PC-9 (cell line): ENCODE results near the gene GRHPR. TPM values are rescaled to one million over a fixed set of nuclear protein-coding genes. Genes with fewer than 3 reads are reported as not detected.

Experiments used
- BruUV-seq: library from RNA; stranded (reverse); fragments of 400-500 nt; replicated peaks from 2 replicates; lab custom pipeline; 2021; lab: Mats Ljungman, UMichigan
- CTCF ChIA-PET: fragments of 300-600 bp; sonication (Branson Sonifier 250); formaldehyde crosslinking; loops from one replicate; lab custom pipeline; 2022; ENCODE audit warnings: antibody characterized with exemption; lab: Charles Lee
- POLR2A ChIA-PET: fragments of 300-600 bp; sonication (Branson Sonifier 250); formaldehyde crosslinking; loops from one replicate; lab custom pipeline; 2022; ENCODE audit warnings: antibody characterized with exemption; ENCODE audit not compliant: unreplicated experiment; lab: Charles Lee
- DNase-seq, 2 experiments: peaks; one replicate each; pipeline versions ENCODE4 v3.0.0 to v3.0.0-alpha.2; 2015 to 2022; ENCODE audit warnings: mixed read lengths in 1 of 2
- H2AFZ ChIP-seq: fragments of 200-600 bp; sonication (generic); 2 replicates; pipeline ENCODE4 v1.8.1; 2017; ENCODE audit warnings: antibody characterized with exemption
- H3F3A ChIP-seq: fragments of 200-600 bp; sonication (generic); 2 replicates; pipeline ENCODE4 v1.8.1; 2017; ENCODE audit warnings: antibody characterized with exemption, mild to moderate bottlenecking, low read depth; ENCODE audit not compliant: insufficient read depth
- H3K27ac ChIP-seq: fragments of 200-600 bp; sonication (generic); 2 replicates; pipeline ENCODE4 v1.6.1; 2016; ENCODE audit warnings: mixed run types
- H3K27me3 ChIP-seq: fragments of 200-600 bp; sonication (generic); 2 replicates; pipeline ENCODE4 v1.6.1; 2016; ENCODE audit warnings: low read depth, mixed run types; ENCODE audit not compliant: insufficient read depth
- H3K36me3 ChIP-seq: fragments of 200-600 bp; sonication (generic); 2 replicates; pipeline ENCODE4 v1.6.1; 2016; ENCODE audit warnings: low read depth, mixed run types
- H3K4me1 ChIP-seq: fragments of 200-600 bp; sonication (generic); replicated peaks from 2 replicates; pipeline ENCODE4 v1.6.1; 2016; ENCODE audit warnings: mixed run types; ENCODE audit not compliant: insufficient read depth
- H3K4me2 ChIP-seq: fragments of 200-600 bp; sonication (generic); 2 replicates; pipeline ENCODE4 v1.6.1; 2017; ENCODE audit warnings: mixed run types
- H3K4me3 ChIP-seq: fragments of 200-600 bp; sonication (generic); 2 replicates; pipeline ENCODE4 v1.6.1; 2016; ENCODE audit warnings: mixed run types
- H3K79me2 ChIP-seq: fragments of 200-600 bp; sonication (generic); 2 replicates; pipeline ENCODE4 v1.6.1; 2017; ENCODE audit warnings: low read depth, mixed run types
- H3K9me2 ChIP-seq: fragments of 200-600 bp; sonication (generic); 2 replicates; pipeline ENCODE4 v1.8.1; 2017; ENCODE audit warnings: mild to moderate bottlenecking; ENCODE audit not compliant: insufficient read depth
- H3K9me3 ChIP-seq: fragments of 200-600 bp; sonication (generic); 2 replicates; pipeline ENCODE4 v1.8.1; 2016; ENCODE audit warnings: low read depth; ENCODE audit not compliant: insufficient read depth
- H4K20me1 ChIP-seq: fragments of 200-600 bp; sonication (generic); 2 replicates; pipeline ENCODE4 v1.8.1; 2017; ENCODE audit not compliant: insufficient read depth
- CTCF ChIP-seq: fragments of 200-600 bp; sonication (generic); conservative IDR thresholded peaks from 2 replicates; pipeline ENCODE4 v1.6.1; 2017; ENCODE audit warnings: mixed run types, antibody characterized with exemption, mild to moderate bottlenecking, moderate library complexity
- EZH2 ChIP-seq: fragments of 200-600 bp; sonication (generic); IDR thresholded peaks from 2 replicates; pipeline ENCODE4 v1.8.0; 2017; ENCODE audit warnings: antibody characterized with exemption, low read depth
- intact Hi-C: fragments of 100-400 bp; cut with micrococcal nuclease; formaldehyde crosslinking; loops from one replicate; pipeline ENCODE4 v1.10.0; 2022; ENCODE audit not compliant: unreplicated experiment
- total RNA-seq: library from RNA; stranded (reverse); gene quantifications from 2 replicates; pipeline ENCODE4 v1.2.3, GENCODE V29; 2021

GRHPR gene
- total RNA-seq, 1 experiment from 2014 or later: 77.2 TPM

GRCh38 chr9:37436540-37436939 lies 14.0 kb downstream of the GRHPR start:
- H3K9me2 ChIP-seq: no peaks in the 10 kb centered on the region
- no TSS peak for BruUV-seq
- no peak overlapping the region for H3K4me2 ChIP-seq
- no peak overlapping the region for H2AFZ ChIP-seq
- ChIA-PET POLR2A (interaction anchor here (0.7 kb wide), 1 partner anchor 525 kb away, joined by 3 read pairs; no protein-coding TSS in a partner anchor), CTCF (no interaction called here)
- TF ChIP-seq CTCF (no peak), EZH2 (no peak)
- no peaks in the 10 kb centered on the region for H3K36me3 ChIP-seq
- 0 out of 2 replicates have a peak, but pooled peaks cover 3% of the 10 kb centered on the region for H4K20me1 ChIP-seq
- no peaks in the 10 kb centered on the region for H3F3A ChIP-seq
- H3K9me3 ChIP-seq: no peaks in the 10 kb centered on the region
- H3K27me3 ChIP-seq: no peaks in the 10 kb centered on the region
- no peak overlapping the region for H3K27ac ChIP-seq
- DNase-seq: no peak
- H3K79me2 ChIP-seq: 0 out of 2 replicates have a peak, but pooled peaks cover 3% of the 10 kb centered on the region
- intact Hi-C loops: no loop called here
- H3K4me1 ChIP-seq: no peaks in the 10 kb centered on the region
- H3K4me3 ChIP-seq: no peak overlapping the region

DNA sequence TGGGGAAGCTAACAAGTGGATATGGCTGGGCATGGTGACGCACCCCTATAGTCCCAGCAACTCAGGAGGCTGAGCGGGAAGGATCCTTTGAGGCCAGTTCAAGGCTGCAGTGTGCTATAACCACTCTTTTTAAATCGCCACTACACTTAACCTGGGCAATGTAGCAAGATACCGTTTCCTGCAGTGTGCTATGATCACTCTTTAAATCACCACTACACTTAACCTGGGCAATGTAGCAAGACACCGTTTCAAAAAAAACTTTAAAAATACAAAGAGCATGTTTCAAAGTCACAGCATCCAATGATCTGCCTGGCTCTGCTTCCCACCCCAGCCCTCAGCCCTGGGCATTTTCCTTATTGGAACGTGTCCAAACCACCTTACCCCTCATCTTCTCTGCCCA lies 14.5 kb downstream of the GRHPR start:
- no peak overlapping the region for H3K4me2 ChIP-seq
- H4K20me1 ChIP-seq: 0 out of 2 replicates have a peak, but pooled peaks cover 3% of the 10 kb centered on the region
- no peaks in the 10 kb centered on the region for H3F3A ChIP-seq
- ChIA-PET POLR2A (no interaction called here), CTCF (no interaction called here)
- no peak overlapping the region for H3K4me3 ChIP-seq
- H3K9me3 ChIP-seq: no peaks in the 10 kb centered on the region
- no peaks in the 10 kb centered on the region for H3K36me3 ChIP-seq
- 0 out of 2 replicates have a peak, but pooled peaks cover 3% of the 10 kb centered on the region for H3K79me2 ChIP-seq
- H2AFZ ChIP-seq: no peak overlapping the region
- no peaks in the 10 kb centered on the region for H3K27me3 ChIP-seq
- TF ChIP-seq EZH2 (no peak), CTCF (no peak)
- no TSS peak for BruUV-seq
- no peaks in the 10 kb centered on the region for H3K9me2 ChIP-seq
- H3K4me1 ChIP-seq: no peaks in the 10 kb centered on the region
- no peak for DNase-seq
- intact Hi-C loops: no loop called here
- H3K27ac ChIP-seq: no peak overlapping the region

- no peaks in the 10 kb centered on the region for H3K36me3 ChIP-seq
- no peaks in the 10 kb centered on the region for H3K9me3 ChIP-seq
- no peaks in the 10 kb centered on the region for H3K27me3 ChIP-seq
- ChIA-PET CTCF (no interaction called here), POLR2A (no interaction called here)
- BruUV-seq: no TSS peak
- no peak for DNase-seq
- TF ChIP-seq EZH2 (no peak), CTCF (no peak)
- no peak overlapping the region for H3K27ac ChIP-seq
- no peak overlapping the region for H3K4me2 ChIP-seq
- no peak overlapping the region for H3K4me3 ChIP-seq
- no peak overlapping the region for H2AFZ ChIP-seq
- intact Hi-C loops: no loop called here
- 0 out of 2 replicates have a peak, but pooled peaks cover 3% of the 10 kb centered on the region for H4K20me1 ChIP-seq
- no peaks in the 10 kb centered on the region for H3K4me1 ChIP-seq
- no peaks in the 10 kb centered on the region for H3F3A ChIP-seq
- H3K9me2 ChIP-seq: no peaks in the 10 kb centered on the region
- 0 out of 2 replicates have a peak, but pooled peaks cover 3% of the 10 kb centered on the region for H3K79me2 ChIP-seq
These were observed 15.1 kb downstream of the GRHPR start for GRCh38 chr9:37437621-37438020.
